Stimulated activated CD4-positive, alpha-beta T cell treated with anti-CD3 and anti-CD28 coated beads, Interleukin-12 subunit alpha, Interleukin-12 subunit beta, amount 100 ng/mL, for 24 hours (primary cell): ENCODE measurements around the gene WDR13.
"Not testable (repeated sequence)": the region's sequence is repeated elsewhere in the genome, so short reads cannot be mapped to it uniquely, and the experiment has no call there.

ENCODE experiments used
- DNase-seq, 2 experiments: peaks; one replicate each; pipeline ENCODE4 v3.0.0-alpha.2; 2020; ENCODE audit warnings: low read depth in 2 of 2

Gene WDR13

DNA sequence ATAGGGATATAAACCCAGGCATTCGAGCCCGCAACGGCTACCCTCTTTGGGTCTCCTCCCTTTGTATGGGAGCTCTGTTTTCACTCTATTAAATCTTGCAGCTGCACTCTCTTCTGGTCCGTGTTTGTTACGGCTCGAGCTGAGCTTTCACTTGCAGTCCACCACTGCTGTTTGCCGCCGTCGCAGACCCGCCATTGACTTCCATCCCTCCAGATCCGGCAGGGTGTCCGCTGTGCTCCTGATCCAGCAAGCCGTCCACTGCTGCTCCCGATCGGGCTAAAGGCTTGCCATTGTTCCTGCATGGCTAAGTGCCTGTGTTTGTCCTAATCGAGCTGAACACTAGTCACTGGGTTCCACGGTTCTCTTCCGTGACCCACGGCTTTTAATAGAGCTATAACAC lies 57.5 kb downstream of the WDR13 start:
- DNase-seq: not testable (repeated sequence)
